ENCODE data around the gene NID1. TPM values are rescaled to one million over a fixed set of nuclear protein-coding genes. Genes with fewer than 3 reads are reported as not detected.

NID1 gene
- total RNA-seq, 1 experiment from 2014 or later: 11.1 TPM

DNA sequence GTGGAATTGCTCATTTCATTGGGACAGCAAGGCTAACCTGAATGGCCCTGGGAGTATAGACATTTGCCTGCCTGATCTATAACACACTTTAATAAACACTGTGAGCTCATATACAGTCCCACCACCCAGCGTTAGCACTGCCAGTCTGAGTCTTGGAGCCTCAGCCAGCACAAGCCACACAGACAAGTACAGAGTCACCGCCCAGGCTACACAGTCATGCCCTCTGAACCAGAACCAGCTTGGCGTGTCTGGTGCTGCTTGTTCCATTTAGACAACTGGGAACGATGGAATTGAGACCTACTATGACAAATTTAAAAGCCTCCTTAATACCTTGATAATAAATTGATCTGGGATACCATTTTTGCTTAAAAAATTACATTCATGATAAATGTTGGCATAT, 31.6 kb downstream of the NID1 start:
- H3K9me3 ChIP-seq (ENCODE audit: low read length): no peaks in the 10 kb centered on the region
- DNase-seq: no peak
- no peaks in the 10 kb centered on the region for H3F3A ChIP-seq (ENCODE audit: low read length, unreplicated experiment)
- intact Hi-C loops (cut with micrococcal nuclease): no loop called here
- H3K4me1 ChIP-seq (ENCODE audit: insufficient read depth, low read length): no peaks in the 10 kb centered on the region
- no peak overlapping the region for H3K27ac ChIP-seq (ENCODE audit: low read length)
- H3K4me3 ChIP-seq (ENCODE audit: low read length): no peak overlapping the region
- H3K4me2 ChIP-seq (ENCODE audit: low read length): no peak overlapping the region
- ChIA-PET POLR2A (ENCODE audit: unreplicated experiment) (no interaction called here), CTCF (no interaction called here)
- no TSS peak for BruUV-seq (replicated peaks)
- H3K9me2 ChIP-seq (replicated peaks; ENCODE audit: low read length): no peaks in the 10 kb centered on the region
- no peak overlapping the region for H3K9ac ChIP-seq (ENCODE audit: low read length)
- H4K20me1 ChIP-seq (ENCODE audit: low read length): no peaks in the 10 kb centered on the region
- no peaks in the 10 kb centered on the region for H3K36me3 ChIP-seq (ENCODE audit: low read depth, low read length)
- no peak overlapping the region for H2AFZ ChIP-seq (ENCODE audit: low read length)
- TF ChIP-seq EZH2 (IDR thresholded peaks at IDR 0.05; ENCODE audit: low read length, unreplicated experiment) (no peak), EZH2phosphoT487 (IDR thresholded peaks at IDR 0.05; ENCODE audit: borderline replicate concordance, low read length) (no peak)
- TF ChIP-seq, protein P1, sequence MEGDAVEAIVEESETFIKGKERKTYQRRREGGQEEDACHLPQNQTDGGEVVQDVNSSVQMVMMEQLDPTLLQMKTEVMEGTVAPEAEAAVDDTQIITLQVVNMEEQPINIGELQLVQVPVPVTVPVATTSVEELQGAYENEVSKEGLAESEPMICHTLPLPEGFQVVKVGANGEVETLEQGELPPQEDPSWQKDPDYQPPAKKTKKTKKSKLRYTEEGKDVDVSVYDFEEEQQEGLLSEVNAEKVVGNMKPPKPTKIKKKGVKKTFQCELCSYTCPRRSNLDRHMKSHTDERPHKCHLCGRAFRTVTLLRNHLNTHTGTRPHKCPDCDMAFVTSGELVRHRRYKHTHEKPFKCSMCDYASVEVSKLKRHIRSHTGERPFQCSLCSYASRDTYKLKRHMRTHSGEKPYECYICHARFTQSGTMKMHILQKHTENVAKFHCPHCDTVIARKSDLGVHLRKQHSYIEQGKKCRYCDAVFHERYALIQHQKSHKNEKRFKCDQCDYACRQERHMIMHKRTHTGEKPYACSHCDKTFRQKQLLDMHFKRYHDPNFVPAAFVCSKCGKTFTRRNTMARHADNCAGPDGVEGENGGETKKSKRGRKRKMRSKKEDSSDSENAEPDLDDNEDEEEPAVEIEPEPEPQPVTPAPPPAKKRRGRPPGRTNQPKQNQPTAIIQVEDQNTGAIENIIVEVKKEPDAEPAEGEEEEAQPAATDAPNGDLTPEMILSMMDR (conservative IDR thresholded peaks at IDR 0.05; ENCODE audit: low read depth, low read length): no peak
- ATAC-seq: no peak
- H3K27me3 ChIP-seq (ENCODE audit: low read length): no peaks in the 10 kb centered on the region
- no peaks in the 10 kb centered on the region for H3K79me2 ChIP-seq (ENCODE audit: low read length)

DNA sequence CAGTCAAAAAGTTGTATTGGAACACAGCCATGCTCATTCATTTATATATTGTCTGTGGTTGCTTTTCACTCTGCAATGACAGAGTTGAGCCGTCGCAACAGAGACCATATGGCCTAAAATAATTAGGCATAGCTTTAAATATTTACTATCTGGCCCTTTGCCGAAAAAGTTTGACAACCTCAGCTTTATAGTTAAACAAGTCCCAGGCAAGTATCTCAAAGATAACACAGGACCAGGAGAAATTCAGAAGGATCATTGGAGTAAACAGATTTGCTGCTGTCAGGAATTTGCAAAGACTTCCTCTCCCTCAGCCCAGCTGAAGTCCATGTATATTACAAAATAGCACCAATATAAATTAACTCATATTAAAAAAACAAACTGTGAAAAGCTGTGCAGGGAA, 34.4 kb downstream of the NID1 start:
- Histone ChIP-seq H4K20me1 (ENCODE audit: low read length) (no peaks in the 10 kb centered on the region), H3K9ac (ENCODE audit: low read length) (no peak overlapping the region), H3K4me1 (ENCODE audit: insufficient read depth, low read length) (no peaks in the 10 kb centered on the region), H3K36me3 (ENCODE audit: low read depth, low read length) (no peaks in the 10 kb centered on the region), H3K27ac (ENCODE audit: low read length) (no peak overlapping the region), H3K9me2 (replicated peaks; ENCODE audit: low read length) (no peaks in the 10 kb centered on the region), H3K79me2 (ENCODE audit: low read length) (no peaks in the 10 kb centered on the region), H3K4me2 (ENCODE audit: low read length) (no peak overlapping the region), H3K4me3 (ENCODE audit: low read length) (no peak overlapping the region), H3F3A (ENCODE audit: low read length, unreplicated experiment) (no peaks in the 10 kb centered on the region), H2AFZ (ENCODE audit: low read length) (no peak overlapping the region), H3K27me3 (ENCODE audit: low read length) (no peaks in the 10 kb centered on the region), H3K9me3 (ENCODE audit: low read length) (no peaks in the 10 kb centered on the region)
- DNase-seq (no peak), ATAC-seq (no peak)
- no TSS peak for BruUV-seq (replicated peaks)
- CTCF ChIA-PET: no interaction called here
- no peak for TF ChIP-seq EZH2 (IDR thresholded peaks at IDR 0.05; ENCODE audit: low read length, unreplicated experiment)
- TF ChIP-seq EZH2phosphoT487 (IDR thresholded peaks at IDR 0.05; ENCODE audit: borderline replicate concordance, low read length): no peak
- TF ChIP-seq, protein P1 (conservative IDR thresholded peaks at IDR 0.05; ENCODE audit: low read depth, low read length): no peak
- intact Hi-C loops (cut with micrococcal nuclease): no loop called here
- POLR2A ChIA-PET (ENCODE audit: unreplicated experiment): no interaction called here

DNA sequence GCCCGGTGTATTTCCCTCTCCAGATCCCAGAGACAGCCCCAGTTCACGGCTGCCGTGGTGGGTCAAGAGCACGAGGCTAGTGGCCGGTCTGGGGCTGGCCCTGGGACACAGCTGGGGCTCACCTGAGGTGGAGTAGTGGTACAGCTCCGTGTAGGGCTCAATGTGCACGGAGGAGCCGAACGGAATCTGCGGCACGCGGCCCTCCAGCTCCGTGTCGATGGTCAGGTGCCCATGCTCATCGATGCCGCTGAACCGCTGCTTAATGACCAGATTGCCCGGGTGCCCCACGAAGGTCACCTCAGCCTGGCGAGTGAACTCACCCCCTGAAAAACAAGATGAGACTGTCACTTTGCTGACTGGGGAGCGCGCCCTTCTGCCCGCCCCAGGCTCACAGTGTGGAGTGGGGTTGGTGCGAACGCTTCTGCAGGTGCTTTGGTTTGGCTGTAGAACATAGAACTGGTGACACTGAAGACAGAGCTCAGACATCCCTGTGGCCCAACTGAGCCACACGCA, 35.4 kb downstream of the NID1 start:
- BruUV-seq (replicated peaks): no TSS peak
- no peak for DNase-seq
- H4K20me1 ChIP-seq (ENCODE audit: low read length): no peaks in the 10 kb centered on the region
- ChIA-PET POLR2A (ENCODE audit: unreplicated experiment) (no interaction called here), CTCF (no interaction called here)
- H3K4me2 ChIP-seq (ENCODE audit: low read length): no peak overlapping the region
- no peaks in the 10 kb centered on the region for H3K9me2 ChIP-seq (replicated peaks; ENCODE audit: low read length)
- no peaks in the 10 kb centered on the region for H3K27me3 ChIP-seq (ENCODE audit: low read length)
- no peaks in the 10 kb centered on the region for H3K9me3 ChIP-seq (ENCODE audit: low read length)
- H3K9ac ChIP-seq (ENCODE audit: low read length): no peak overlapping the region
- no peak overlapping the region for H2AFZ ChIP-seq (ENCODE audit: low read length)
- no peaks in the 10 kb centered on the region for H3F3A ChIP-seq (ENCODE audit: low read length, unreplicated experiment)
- H3K27ac ChIP-seq (ENCODE audit: low read length): no peak overlapping the region
- no peaks in the 10 kb centered on the region for H3K36me3 ChIP-seq (ENCODE audit: low read depth, low read length)
- H3K4me1 ChIP-seq (ENCODE audit: insufficient read depth, low read length): no peaks in the 10 kb centered on the region
- no peak for ATAC-seq
- H3K79me2 ChIP-seq (ENCODE audit: low read length): no peaks in the 10 kb centered on the region
- no peak for TF ChIP-seq EZH2 (IDR thresholded peaks at IDR 0.05; ENCODE audit: low read length, unreplicated experiment)
- no peak for TF ChIP-seq EZH2phosphoT487 (IDR thresholded peaks at IDR 0.05; ENCODE audit: borderline replicate concordance, low read length)
- TF ChIP-seq, protein P1 (conservative IDR thresholded peaks at IDR 0.05; ENCODE audit: low read depth, low read length): no peak
- intact Hi-C loops (cut with micrococcal nuclease): no loop called here
- H3K4me3 ChIP-seq (ENCODE audit: low read length): no peak overlapping the region
